ENCODE measurements around the gene CHAF1A. TPM values are rescaled to one million over a fixed set of nuclear protein-coding genes. Genes with fewer than 3 reads are reported as not detected.
A peak's percentile ranks its signal among the peaks of the same experiment; 100 is the strongest.

Gene CHAF1A
- total and polyA plus RNA-seq, 3 experiments from 2014 or later, result 5.8 to 69.5 (median 65.2) TPM

DNA sequence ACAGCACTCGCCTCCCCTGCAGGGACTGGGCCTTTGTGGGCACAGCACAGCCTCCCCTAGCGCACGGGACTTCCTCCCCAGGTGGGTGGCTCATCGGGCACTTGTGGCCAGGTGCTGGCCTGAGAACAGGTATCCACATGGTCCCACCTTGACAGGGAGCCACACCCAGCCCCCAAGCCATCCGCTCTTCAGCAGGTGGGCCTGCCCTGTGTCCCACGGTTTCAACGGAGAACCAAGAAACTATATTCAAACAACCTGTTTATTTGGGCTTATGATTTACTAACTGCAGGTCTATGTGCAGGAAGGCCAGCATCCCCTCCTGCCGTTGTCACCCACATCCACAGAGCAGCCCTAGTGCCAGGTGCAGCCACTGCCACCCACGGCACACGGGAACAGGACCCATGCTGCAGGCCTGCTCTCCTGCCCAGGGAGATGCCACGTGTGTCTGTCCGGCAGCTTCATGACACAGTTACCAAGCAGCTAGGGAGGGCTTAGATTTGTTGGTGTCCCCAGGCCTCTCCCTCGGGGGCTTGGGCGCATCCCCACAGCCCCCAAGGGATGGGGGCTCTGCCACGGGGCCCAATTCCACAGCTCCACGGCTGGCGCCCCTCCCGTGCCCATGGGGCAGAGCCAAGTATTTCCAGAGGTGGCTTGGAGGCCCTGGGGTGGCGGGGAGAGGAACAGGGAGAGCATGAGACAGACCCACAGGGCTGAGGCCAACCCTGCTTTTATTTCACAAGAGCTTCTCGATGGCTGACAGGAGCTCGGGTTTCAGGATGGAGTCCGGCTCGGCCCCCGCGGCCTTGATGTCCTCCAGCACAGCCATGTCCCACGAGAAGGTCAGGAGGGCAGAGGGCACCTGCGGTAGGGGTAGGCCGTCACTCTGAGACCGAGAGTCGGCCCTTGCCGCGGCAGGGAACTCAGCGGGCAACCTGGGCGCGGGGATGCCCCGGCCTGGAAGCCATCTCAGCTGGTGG is 42.6 kb downstream of the CHAF1A start:
- Histone ChIP-seq H3K27me3 (ENCODE audit: insufficient read depth, low read length, poor library complexity, severe bottlenecking) (no peaks in the 10 kb centered on the region), H3K36me3 (ENCODE audit: insufficient read depth, low read length) (no peaks in the 10 kb centered on the region), H3K9me3 (ENCODE audit: low read length) (no peaks in the 10 kb centered on the region), H3K4me3 (ENCODE audit: low read length) (no peak overlapping the region), H3K27ac (ENCODE audit: low read depth, low read length) (no peak overlapping the region), H3K4me1 (ENCODE audit: insufficient read depth, low read length) (no peaks in the 10 kb centered on the region)
- DNase-seq, result no peak
- H3K4me1 Mint-ChIP-seq, result peaks cover 0 to 5% (median 0%) of the 10 kb centered on the region in 3 donors
- peak overlapping the region in 1 of 8 donors; percentile 27 for H3K27ac Mint-ChIP-seq
- peaks cover 0 to 44% (median 3%) of the 10 kb centered on the region in 3 donors for H3K36me3 Mint-ChIP-seq
- H3K9me3 Mint-ChIP-seq, result no peaks in the 10 kb centered on the region
- CTCF ChIA-PET, result no interaction called here
- H3K27me3 Mint-ChIP-seq, result no peaks in the 10 kb centered on the region
- no peak overlapping the region for H3K4me3 Mint-ChIP-seq
- POLR2A ChIA-PET, result interaction anchor here (0.5 kb wide), 1 partner anchor 26 kb away, joined by 7 read pairs; no protein-coding TSS in a partner anchor

GRCh38 chr19:4445963-4446703 is 43.7 kb downstream of the CHAF1A start:
- POLR2A ChIA-PET, result interaction anchor here (0.5 kb wide), 1 partner anchor 27 kb away, joined by 7 read pairs; no protein-coding TSS in a partner anchor
- Histone ChIP-seq H3K4me3 (ENCODE audit: low read length) (no peak overlapping the region), H3K4me1 (ENCODE audit: insufficient read depth, low read length) (no peaks in the 10 kb centered on the region), H3K9me3 (ENCODE audit: low read length) (no peaks in the 10 kb centered on the region), H3K27me3 (ENCODE audit: insufficient read depth, low read length, poor library complexity, severe bottlenecking) (no peaks in the 10 kb centered on the region), H3K36me3 (ENCODE audit: insufficient read depth, low read length) (peaks cover 3% of the 10 kb centered on the region), H3K27ac (ENCODE audit: low read depth, low read length) (no peak overlapping the region)
- DNase-seq, result no peak
- CTCF ChIA-PET, result no interaction called here
- Mint-ChIP-seq H3K27me3 (no peaks in the 10 kb centered on the region), H3K27ac (no peak overlapping the region), H3K4me3 (no peak overlapping the region), H3K4me1 (peaks cover 0 to 5% (median 4%) of the 10 kb centered on the region in 3 donors), H3K9me3 (no peaks in the 10 kb centered on the region), H3K36me3 (peaks cover 0 to 53% (median 5%) of the 10 kb centered on the region in 3 donors)

DNA sequence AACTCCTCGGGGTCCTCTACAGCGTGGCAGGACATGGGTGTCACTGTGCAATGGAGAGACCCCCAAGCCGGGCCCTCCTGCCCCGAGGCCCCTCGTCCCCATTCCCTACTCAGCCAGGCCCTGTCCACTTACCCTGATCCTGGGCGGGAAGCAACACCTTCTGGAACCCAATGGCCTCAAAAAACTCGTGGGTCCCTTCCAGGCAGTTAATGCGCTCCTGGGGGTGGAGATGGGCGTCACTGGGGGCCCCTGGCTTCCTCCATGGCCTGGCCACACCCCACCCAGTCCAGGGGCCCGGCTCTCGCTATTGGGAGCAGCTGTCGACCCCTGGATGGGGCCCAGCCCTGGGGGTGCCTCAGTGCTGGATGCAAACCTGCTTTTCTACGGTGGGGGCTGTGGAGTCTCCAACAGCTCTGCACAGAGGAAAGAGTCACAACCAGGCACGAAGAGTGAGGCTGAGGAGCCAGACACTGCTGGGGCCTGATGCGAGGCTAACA is 44.3 kb downstream of the CHAF1A start:
- peaks cover 3% of the 10 kb centered on the region for H3K36me3 ChIP-seq (ENCODE audit: insufficient read depth, low read length)

GRCh38 chr19:4447327-4448146 is 45.1 kb downstream of the CHAF1A start:
- H3K27me3 Mint-ChIP-seq, result no peaks in the 10 kb centered on the region
- no peaks in the 10 kb centered on the region for H3K4me1 ChIP-seq (ENCODE audit: insufficient read depth, low read length)
- no peaks in the 10 kb centered on the region for H3K27me3 ChIP-seq (ENCODE audit: insufficient read depth, low read length, poor library complexity, severe bottlenecking)
- DNase-seq, result no peak
- ChIA-PET CTCF (no interaction called here), POLR2A (no interaction called here)
- no peak overlapping the region for H3K4me3 Mint-ChIP-seq
- no peak overlapping the region for H3K27ac Mint-ChIP-seq
- H3K36me3 ChIP-seq (ENCODE audit: insufficient read depth, low read length), result peaks cover 3% of the 10 kb centered on the region
- H3K9me3 ChIP-seq (ENCODE audit: low read length), result no peaks in the 10 kb centered on the region
- no peak overlapping the region for H3K27ac ChIP-seq (ENCODE audit: low read depth, low read length)
- peaks cover 0 to 4% (median 0%) of the 10 kb centered on the region in 3 donors for H3K4me1 Mint-ChIP-seq
- peaks cover 0 to 66% (median 5%) of the 10 kb centered on the region in 3 donors for H3K36me3 Mint-ChIP-seq
- H3K9me3 Mint-ChIP-seq, result no peaks in the 10 kb centered on the region
- no peak overlapping the region for H3K4me3 ChIP-seq (ENCODE audit: low read length)

More for the DNA sequence above, 44.3 kb downstream of the CHAF1A start:
- H3K27ac ChIP-seq (ENCODE audit: low read depth, low read length), result no peak overlapping the region
- Mint-ChIP-seq H3K36me3 (peaks cover 0 to 59% (median 5%) of the 10 kb centered on the region in 3 donors), H3K9me3 (no peaks in the 10 kb centered on the region), H3K4me1 (peaks cover 0 to 5% (median 4%) of the 10 kb centered on the region in 3 donors), H3K27ac (no peak overlapping the region), H3K27me3 (no peaks in the 10 kb centered on the region), H3K4me3 (no peak overlapping the region)
- no peak overlapping the region for H3K4me3 ChIP-seq (ENCODE audit: low read length)
- H3K9me3 ChIP-seq (ENCODE audit: low read length), result no peaks in the 10 kb centered on the region
- ChIA-PET CTCF (no interaction called here), POLR2A (no interaction called here)
- DNase-seq, result no peak
- H3K27me3 ChIP-seq (ENCODE audit: insufficient read depth, low read length, poor library complexity, severe bottlenecking), result no peaks in the 10 kb centered on the region
- H3K4me1 ChIP-seq (ENCODE audit: insufficient read depth, low read length), result no peaks in the 10 kb centered on the region

- POLR2A ChIA-PET, result no interaction called here
- H3K36me3 ChIP-seq (ENCODE audit: insufficient read depth, low read length), result peaks cover 3% of the 10 kb centered on the region
- Mint-ChIP-seq H3K4me1 (peaks cover 0 to 4% (median 0%) of the 10 kb centered on the region in 3 donors), H3K9me3 (no peaks in the 10 kb centered on the region), H3K27me3 (no peaks in the 10 kb centered on the region), H3K27ac (peak overlapping the region in 1 of 8 donors; percentile 27), H3K36me3 (peaks cover 0 to 73% (median 5%) of the 10 kb centered on the region in 3 donors), H3K4me3 (no peak overlapping the region)
- H3K27ac ChIP-seq (ENCODE audit: low read depth, low read length), result no peak overlapping the region
- no peaks in the 10 kb centered on the region for H3K27me3 ChIP-seq (ENCODE audit: insufficient read depth, low read length, poor library complexity, severe bottlenecking)
- CTCF ChIA-PET, result no interaction called here
- no peak overlapping the region for H3K4me3 ChIP-seq (ENCODE audit: low read length)
- no peaks in the 10 kb centered on the region for H3K4me1 ChIP-seq (ENCODE audit: insufficient read depth, low read length)
- DNase-seq, result no peak
- no peaks in the 10 kb centered on the region for H3K9me3 ChIP-seq (ENCODE audit: low read length)
Measured at GRCh38 chr19:4448147-4448985, 45.9 kb downstream of the CHAF1A start.

DNA sequence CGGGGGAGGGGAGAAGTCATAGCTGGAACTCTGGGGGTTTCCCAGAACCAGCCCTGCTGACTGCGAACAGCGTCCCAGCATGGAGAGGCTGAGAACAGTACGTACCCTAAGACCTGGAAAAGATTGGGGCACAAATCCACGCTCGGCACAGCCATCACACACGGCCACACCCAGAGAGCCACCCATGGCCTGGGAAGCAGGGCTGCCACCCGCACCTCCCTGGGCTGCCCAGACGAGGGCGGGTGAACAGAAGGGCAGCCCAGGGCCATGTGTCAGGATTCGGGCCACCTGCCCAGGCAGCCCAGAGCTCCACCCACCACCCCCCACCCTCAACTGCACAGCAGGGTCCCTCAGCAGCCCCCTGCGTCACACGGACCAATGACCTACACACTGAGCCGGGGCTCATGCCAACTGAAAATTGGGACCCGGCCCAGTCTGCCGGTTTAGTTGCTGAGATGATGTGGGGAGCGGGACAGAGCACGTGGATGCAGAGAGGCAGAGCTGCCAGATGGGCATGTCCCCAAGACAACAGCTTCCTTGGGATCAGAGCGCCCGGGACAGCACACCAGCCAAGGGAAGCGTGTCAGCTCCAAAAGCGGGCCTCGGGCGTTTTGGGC is 46.7 kb downstream of the CHAF1A start:
- no peak overlapping the region for H3K4me3 Mint-ChIP-seq
- no peak overlapping the region for H3K27ac Mint-ChIP-seq
- ChIA-PET CTCF (interaction anchor here (1.0 to 1.8 kb wide), 2 partner anchors 49 to 79 kb away, joined by 3 read pairs; partner anchors contain the start of gene SH3GL1), POLR2A (no interaction called here)
- no peaks in the 10 kb centered on the region for H3K9me3 Mint-ChIP-seq
- H3K4me1 Mint-ChIP-seq, result peaks cover 0 to 4% (median 0%) of the 10 kb centered on the region in 3 donors
- Histone ChIP-seq H3K27me3 (ENCODE audit: insufficient read depth, low read length, poor library complexity, severe bottlenecking) (no peaks in the 10 kb centered on the region), H3K4me1 (ENCODE audit: insufficient read depth, low read length) (no peaks in the 10 kb centered on the region), H3K9me3 (ENCODE audit: low read length) (no peaks in the 10 kb centered on the region), H3K4me3 (ENCODE audit: low read length) (no peak overlapping the region), H3K27ac (ENCODE audit: low read depth, low read length) (no peak overlapping the region), H3K36me3 (ENCODE audit: insufficient read depth, low read length) (peaks cover 3% of the 10 kb centered on the region)
- DNase-seq, result no peak
- peaks cover 0 to 74% (median 5%) of the 10 kb centered on the region in 3 donors for H3K36me3 Mint-ChIP-seq
- no peaks in the 10 kb centered on the region for H3K27me3 Mint-ChIP-seq

All from CD8-positive, alpha-beta memory T cell (primary cell).